Cortex of kidney (tissue), 1 donor: ENCODE results near the gene DLL4.
A peak's percentile ranks its signal among the peaks of the same experiment; 100 is the strongest.

Source experiments
- DNase-seq: peaks from one replicate; lab custom pipeline; 2025; lab: John Stamatoyannopoulos, UW

The DLL4 gene

DNA sequence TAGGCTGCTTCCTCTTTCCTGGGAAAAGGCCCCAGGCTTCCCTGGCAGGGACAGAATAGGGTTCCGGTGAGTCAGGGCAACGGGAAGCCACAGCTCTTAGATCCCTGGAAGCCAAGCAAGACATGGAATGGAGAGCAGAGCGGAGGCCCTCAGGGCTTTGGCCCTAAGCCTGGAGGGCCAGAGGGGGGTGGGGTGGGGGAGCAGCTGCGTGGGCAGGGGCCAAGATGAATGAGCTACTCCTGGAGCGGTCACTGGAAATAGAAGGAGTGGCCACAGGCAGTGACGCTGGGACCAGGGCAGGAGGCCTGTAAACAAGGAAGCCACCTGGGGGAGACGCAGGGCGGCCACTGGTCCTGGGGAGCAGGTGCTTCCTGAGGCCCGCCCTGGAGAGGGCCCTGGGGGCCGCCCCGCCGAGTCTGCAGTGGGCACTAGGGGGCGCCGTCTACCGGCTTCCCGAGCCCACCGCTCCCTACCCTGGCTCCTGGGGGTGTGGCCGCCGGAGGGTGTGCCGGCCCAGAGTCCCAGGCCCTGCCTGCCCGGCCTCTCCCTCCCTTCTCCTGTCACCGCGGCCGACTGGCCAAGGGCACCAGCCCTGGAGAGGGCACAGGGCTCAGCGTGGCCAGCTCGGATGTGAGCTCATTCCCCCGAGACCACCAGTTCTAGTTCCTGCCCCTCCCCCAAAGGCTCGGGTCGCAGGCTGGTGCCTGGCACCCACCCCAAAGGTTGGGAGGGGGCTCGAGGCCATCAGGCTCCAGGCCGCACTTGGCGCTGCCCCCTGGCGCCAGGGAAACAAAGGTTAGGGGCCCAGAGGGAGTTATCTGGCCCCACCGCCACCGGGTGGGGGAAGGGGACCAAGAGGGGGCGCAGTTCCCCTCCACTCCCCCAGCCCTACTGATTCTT, 22.8 kb upstream of the DLL4 start:
- peak; percentile 77 for DNase-seq

DNA sequence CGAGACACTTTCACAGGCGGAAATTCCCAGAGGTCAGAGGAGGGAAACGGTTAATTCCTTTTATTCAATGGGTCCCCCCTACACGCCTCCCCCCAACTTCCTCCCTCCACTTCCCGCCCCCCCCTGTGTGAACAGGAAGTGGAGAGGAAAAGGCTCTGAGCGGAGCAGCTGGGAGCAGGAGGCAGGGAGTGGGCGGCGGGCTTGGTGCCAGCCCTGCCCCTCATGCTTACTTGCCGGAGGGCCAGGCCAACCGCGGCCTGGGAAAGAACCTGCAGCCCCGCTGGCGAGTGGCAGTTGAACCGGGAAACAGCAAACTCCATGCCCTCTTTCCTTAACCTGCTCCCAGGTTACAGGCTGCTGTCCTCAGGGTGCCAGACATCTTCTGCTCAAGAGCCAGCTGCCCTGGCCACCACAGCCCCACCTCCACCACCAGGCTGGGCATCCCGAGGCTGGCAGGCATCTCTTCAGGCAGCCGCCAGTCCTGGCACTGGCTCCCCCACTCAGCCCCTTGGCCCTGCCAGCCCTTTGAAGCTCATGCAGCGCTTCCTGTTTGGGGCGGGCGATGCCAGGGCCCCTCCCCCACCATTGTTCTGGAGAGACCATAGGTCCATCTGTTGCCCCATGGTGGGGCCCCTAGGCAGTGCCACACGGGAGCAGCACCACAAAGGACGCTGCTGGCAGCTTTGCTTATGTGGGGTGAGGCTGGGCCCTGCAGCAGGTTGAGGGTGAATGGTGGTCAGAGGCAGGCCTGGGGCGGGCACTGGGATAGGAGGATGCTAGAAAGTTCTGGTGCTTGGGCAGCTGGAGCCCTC, 21.9 kb upstream of the DLL4 start:
- DNase-seq: no peak

DNA sequence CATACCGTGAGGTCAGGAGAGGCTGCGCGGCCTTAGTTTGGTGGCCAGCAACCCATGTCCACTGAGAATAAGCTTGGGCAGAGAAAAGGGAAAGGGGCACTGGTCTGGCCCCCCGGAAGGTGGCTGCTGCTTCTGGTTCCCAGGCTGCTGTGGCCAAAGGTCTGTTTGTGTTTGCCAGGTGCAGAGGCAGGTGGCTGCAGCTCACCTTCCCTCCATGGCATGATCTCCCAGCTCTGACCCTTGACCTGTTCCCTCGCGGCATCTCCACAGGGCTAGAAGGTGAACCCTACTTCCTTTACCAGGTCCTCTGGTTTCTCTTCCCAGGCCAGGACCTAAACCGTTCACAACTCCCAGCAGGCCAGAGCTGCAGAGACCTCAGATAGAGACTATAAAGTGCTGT, 21.0 kb upstream of the DLL4 start:
- no peak for DNase-seq

DNA sequence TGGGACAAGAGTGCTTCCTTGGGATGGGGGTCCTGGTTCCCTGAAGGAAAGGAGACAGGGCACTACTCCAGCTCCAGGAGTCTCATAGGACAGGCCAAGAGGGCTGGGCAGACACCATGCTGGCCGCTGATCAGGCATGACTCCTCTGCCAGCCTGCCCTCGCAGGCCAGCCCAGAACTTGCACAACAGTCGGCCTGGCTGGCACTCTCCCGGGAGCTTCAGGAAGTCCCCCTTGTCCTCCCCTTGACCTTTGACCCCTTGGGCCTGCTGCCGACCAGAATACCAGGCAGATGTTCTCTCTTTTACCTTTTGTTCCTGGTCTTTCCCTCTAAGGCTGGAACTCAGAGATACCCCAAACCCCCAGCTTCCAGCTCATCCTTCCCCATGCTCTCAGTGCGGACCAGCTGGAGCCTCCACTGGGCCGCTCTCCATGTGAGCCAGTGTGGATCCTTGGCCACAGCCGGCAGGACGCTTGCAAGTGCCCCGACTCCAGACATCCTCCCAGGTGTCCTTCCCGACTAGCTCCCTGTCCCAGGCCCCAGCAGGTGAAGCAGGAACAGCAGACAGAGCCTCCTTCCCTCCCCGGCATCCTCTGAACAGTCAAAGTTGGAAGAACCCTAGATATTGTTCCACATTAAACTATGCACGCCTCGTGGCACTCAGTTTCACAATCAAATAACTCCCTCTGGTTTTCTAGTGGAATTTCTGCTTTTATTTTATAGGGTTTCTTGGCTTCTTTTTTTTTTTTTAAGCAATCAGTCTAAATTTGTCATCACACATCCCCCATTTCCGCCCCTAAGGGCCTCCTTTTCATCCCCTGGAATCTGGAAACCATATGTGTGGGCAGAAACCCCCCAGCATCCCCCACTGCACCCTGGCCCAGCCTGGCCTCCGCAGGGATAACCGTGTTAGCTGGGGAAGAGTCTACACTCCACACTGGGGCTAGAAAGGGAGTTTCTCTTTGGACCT, 19.2 kb upstream of the DLL4 start:
- DNase-seq: no peak

DNA sequence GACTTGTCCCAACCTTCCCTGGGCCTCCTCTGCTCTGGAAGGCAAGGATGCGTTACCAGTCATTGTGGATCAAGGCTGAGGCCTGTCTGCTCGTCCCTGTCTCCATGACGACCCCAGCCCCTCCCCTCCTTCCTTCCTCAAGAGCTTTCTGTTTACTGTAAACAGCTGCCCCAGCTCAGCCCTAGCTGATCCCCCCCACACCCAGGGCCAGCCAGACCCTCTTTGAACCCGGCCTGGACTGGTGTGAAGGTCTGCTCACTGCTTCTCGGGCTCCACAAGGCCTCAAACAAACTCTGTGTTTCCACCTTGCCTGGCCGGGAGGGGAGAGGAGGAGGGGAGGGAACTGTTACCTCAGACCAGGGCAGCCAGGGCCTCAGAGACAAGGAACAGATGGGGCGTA, 18.0 kb upstream of the DLL4 start:
- no peak for DNase-seq

DNA sequence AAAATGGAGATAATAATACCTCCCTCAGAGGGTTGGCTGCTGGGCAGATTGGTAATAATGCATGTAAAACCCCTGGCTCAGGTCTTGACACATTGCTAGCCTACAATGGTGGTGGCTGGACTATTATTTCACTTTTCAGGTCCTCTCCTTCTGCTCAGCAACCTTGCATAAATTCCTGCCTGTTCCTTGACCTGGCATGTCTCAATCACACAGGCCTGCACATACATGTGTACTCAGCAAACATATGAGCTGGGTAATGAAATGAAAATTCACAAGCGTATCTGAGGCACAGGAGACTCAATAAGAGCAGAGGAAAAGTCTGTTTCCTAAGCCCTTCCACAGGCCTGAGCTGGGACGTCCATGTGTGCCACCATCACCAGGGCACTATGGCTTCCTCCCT, 17.4 kb upstream of the DLL4 start:
- no peak for DNase-seq

DNA sequence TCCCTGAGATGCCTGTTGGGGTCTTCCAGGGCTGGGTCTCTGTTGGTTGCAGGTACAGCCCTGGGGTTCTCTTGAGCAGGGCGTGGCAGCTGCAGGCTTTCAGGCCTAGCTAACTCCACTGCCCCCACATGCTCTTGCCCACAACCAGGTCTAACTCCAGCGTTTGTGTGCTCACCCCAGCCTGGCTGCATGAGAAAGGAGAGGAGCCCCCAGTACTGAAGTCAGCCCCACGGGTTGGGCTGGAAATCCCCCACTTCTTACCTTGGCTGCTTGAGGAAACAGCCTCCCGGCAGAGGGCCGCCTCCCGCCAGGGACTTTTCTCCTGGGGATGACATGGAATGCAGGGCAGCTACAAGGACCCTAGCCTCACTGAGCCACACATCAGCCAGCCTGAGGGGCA, 16.7 kb upstream of the DLL4 start:
- DNase-seq: no peak

DNA sequence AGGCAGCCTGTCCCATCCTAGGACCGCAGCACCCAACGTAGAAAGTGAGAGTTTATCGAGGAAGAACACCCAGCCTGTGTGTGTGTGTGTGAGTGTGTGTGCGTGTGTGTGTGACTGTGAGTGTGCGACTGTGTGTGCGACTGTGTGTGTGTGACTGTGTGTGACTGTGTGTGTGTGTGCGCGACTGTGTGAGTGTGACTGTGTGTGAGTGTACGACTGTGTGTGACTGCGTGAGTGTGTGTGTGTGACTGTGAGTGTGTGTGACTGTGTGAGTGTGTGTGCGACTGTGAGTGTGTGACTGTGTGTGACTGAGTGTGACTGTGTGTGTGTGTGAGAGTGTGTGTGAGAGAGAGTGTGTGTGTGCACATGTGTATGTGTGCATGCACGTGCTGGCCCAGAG, 15.1 kb upstream of the DLL4 start:
- no peak for DNase-seq

DNA sequence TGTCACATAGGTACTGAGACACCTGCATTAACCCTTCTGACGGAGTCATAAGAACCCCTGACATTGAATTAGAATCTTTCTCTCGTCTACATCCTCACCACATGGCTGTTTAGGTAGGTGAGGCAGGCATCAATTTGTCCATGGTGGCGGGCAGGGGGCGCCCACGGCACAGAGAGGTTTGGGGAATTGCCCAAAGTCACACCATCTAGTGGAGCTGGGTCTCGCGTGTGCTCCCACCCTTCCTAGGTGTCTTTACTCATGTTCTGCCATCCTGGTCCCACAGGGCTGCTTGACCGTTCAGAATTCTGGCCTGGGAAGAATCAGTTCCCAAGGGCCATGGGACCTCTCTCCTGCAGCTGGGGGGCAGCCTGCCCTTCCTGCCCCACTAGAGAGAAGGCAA, 14.7 kb upstream of the DLL4 start:
- no peak for DNase-seq

DNA sequence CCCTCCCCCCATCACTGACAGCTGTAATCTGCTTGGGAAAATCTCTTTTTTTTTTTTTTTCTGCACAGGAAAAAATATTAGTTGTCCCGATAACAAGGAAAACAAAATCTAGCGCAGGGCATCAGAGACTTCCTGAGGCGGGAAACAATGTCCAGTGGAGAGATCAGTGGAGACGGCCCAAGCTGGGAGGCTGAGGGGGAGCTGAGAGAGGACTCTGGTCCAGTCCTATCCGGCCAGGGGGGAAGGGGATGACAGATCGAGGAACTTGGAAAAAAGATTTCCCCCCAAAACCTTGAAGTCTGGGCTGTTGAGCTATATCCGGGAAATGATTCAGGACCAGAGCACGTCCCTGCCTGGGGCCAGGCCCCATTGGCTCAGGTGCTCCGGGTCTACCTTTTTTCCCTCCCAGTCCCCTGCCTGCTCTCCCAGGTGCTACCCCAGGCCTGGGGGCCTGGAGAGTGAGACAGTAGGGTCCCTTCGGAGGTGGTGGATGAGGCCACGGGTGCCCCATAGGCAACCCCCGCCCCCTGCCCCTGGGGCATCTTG, 14.0 kb upstream of the DLL4 start:
- no peak for DNase-seq

DNA sequence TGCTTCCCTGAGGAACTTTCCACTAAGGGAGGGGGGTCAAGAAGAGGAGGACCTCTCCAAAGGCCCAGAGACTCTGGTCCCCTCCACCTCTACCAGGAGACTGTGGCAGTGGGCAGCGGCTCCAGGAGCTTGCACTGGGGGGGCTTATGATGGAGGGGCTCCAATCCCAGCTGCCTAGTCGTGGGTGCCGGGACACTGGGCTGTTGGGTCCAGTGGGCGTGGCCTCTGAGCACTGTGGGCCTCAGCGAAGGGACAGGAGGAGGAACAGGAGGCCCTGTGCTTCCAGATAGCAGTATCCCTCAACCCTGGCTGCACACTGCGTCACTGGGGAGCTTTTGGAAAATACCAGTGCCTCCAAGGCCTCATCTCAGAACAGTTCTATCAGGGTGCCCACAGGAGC, 13.5 kb upstream of the DLL4 start:
- DNase-seq: no peak

DNA sequence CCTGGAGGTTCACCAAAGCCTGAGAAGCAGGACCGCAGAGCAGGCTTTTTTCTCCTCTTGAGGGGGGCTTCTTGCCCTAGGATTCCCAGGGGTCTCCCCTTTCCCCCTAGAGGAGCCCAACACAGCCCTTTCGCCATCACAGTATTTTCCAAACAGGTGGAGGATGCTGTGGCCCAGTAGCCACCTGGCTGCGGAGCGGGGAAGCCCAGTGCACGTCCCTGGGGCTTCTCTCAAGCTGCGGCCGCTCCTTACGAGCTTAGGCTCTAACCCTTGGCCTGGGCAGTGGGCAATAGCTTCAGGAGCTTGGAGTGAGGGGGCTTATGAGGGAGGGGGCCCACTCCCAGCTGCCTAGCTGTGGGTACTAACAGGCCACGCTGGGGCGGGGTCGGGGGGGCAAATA, 11.6 kb upstream of the DLL4 start:
- DNase-seq: no peak

DNA sequence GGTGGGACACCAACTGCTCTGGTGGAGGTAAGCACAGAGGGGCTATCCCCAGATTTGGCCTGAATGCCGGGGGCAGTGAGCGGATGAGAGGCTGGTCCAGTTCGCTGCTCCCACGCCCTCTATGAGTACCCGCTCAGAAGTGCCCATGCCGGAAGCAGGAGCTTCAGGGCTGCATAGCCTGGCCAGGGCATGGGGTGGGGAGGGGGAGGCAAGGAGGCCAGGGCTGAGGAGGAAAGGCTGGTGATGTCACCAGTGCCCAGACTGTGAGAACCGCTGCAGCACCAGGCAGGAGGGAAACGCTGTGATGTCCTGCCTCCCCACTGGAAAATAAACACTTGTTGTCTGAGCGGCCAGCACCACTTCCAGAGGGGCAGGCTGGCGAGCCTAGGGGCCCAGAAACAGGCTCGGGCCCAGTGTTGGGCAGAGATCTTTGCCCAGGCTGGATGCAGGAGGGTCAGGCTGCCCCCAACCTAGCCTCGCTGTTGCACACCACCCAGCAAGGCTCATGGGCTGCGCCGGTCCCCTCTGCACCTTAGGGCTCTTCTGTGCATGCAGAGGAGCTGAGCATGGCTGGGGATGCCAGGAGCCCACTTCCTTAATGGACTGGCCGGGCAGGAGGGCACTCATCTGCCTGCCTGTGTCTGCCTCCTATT, 10.9 kb upstream of the DLL4 start:
- DNase-seq: no peak

DNA sequence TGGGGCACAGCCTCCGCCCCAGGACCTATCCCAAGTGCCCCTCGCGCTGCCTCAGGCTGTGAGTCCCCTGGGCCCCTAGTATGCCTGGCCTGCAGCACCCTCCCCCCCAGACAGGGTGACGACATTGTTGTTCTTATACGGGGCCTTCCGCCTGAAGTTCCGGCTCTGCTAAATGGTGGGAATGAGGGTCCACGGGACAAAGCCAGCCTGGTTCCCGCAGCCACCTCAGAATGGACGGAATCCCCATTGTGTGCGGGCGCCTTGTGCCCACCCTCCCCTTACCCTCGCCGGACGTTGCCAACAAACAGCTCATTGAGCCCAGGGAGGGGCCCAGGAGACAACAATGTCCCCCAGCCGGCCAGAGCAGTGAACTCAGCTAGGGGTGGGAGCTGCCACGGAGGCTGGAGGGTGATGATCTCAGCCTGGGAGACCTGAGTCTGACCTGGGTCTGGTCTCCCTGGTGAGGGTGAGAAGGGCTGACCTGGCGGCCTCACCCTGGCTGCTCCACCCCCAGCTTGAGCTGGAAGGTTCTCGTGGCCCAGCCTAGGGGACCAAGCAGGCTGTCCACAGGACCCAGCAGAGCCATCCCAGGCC, 10.2 kb upstream of the DLL4 start:
- DNase-seq: no peak

DNA sequence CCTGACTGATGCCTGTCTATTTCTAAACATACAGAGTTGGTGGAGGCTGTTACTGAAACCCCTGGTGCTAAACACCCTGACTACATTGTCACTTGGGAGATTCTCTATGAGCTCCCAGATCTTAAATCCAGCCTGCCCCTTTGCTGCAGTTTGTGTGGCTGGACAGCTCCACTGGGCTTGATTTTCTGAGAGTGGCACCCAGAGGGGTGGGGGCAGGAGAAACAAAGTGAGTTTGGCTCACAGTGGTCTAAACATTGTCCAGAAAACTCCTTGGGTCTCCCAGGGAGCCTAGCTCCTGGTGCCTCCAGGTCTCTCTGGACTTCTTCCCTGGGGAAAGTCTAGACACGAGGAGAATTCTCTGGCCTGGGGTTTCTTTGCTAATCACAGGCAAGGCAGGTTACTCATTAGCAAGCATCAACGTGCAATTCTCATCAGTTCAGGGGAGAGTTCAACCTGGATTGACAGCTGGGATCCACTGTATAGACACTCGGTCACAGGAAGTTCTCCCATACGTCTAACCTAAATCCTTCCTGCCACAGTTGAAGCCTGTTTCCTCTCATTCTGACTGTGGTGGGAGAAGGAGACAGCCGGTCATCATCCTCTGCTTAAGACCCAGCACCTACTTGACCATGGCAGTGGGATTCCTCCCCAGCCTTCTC, 7.1 kb upstream of the DLL4 start:
- no peak for DNase-seq

DNA sequence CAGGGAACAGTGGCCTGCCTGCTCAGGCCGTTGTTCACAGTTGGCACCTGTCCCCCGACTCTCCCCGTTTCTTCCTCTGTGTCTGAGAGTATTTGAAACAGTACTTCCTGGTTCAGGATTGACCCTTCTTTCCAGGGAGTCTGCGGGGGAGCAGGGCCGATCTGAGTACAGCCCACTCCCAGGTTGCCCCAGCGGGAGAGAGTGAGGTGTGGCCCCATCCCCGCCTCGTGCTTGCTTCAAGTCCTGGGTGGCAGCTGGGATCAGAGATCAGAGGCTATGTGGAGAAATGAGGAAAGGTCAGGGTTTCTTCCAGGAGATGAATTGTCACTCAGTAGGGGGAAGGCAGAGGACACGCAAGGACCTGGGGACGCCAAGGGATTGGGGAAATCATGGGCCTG, 6.5 kb upstream of the DLL4 start:
- DNase-seq: no peak

DNA sequence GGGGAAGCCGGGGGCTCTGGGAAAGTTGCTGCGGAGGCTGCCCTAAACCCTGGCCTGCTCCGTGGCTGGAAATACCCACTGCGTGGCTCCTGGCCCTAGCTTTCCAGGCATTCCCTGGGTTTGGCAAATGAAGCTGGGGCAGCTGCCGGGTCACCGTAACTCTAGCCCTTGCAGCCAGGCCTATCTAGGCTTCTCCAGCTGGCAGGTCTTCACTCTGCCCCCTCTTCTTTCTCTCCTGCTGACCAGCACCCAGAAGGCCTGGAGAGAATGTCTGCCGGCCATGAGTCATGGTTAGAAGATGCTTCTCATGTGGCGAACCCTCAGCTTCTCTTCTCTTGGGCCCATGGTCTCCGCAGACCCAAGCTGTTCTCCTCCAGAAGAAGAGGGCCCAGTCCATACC, 5.6 kb upstream of the DLL4 start:
- no peak for DNase-seq

DNA sequence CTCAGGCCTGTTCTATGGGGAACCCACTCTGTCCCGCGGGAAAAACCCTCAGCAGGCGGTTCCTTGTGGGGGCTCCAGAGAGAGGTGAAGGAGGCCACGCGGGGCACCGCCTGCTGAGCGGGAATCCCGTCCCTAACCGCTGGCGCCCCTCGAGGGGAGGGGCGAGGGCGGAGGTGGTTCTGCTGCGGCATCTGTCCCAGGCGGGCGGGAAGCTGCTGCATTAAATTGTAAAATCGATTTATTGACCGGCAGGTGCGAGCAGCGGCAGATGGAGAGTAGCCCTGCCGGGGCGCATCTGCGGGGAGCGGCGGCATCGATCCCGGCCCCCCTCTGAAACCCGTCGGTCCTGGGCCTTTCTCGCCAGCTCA, 3.7 kb upstream of the DLL4 start:
- no peak for DNase-seq

DNA sequence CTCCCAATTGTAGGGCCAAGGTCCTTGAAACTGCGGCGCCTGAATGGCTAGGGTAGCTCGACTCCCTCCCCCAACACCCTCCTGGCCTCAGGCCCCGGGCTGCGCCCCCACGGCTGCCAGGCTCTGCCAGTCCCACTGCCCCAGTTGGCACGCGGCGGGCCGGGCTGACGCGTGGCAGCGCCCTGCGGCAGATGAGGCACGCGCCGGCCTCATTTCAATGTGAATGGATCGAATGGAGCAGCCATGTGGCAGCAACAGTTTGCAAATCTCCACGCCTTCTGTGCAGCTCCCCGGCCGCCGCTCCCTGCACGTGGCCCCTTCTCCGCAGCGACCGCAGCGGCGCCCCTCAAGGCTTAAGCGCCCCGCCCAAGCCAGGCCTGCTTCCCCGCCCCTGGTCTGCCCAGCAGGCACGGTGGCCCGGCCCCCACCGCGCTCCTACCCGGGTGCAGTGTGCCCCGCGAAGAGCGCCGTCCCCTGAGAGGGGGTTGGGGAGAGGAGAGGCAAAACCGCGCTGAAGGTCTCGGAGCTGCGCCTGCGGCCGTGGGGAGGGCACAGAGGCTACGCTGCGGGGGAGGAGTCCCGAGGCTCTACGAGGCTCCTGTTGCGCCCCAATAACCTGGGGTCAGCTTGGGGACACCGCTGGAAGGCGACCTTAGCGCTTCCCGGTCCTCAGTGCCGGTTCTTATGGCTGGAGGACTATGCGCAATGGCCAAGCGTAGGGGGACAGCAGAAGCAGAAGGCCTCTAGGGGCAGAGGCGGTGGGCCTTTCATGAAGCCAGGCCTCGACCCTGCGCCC, 3.1 kb upstream of the DLL4 start:
- no peak for DNase-seq
